ENCODE data around the gene NPHP4.

- TF ChIP-seq CTCF (IDR thresholded peaks at IDR 0.05), result no peak
- no peak for TF ChIP-seq POLR2A (IDR thresholded peaks at IDR 0.05)
These were observed 149.5 kb downstream of the NPHP4 start for GRCh38 chr1:5842679-5843078.

Data from right lobe of liver (tissue), 4 donors.